ENCODE results near the gene MDK. TPM values are rescaled to one million over a fixed set of nuclear protein-coding genes. Genes with fewer than 3 reads are reported as not detected.
"Not testable (repeated sequence)": the region's sequence is repeated elsewhere in the genome, so short reads cannot be mapped to it uniquely, and the experiment has no call there.

The MDK gene
- total RNA-seq, 1 experiment from 2014 or later, result 699 TPM

DNA sequence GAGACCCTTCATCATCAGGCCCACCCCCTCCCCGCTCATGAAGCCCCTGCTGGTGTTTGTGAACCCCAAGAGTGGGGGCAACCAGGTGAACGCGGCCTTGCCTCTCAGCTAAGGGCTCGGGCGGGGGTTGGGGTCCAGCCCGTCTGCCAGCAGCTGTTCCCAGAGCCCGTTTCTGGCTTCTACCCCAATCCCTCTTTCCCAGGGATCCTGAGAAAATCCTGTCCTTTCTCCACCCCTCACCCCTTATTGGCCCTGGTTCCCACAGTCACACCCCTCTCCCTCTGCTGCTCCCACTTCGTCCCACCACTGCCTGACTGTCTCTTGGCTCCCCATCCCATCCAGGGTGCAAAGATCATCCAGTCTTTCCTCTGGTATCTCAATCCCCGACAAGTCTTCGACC lies 9.4 kb upstream of the MDK start:
- Mint-ChIP-seq H3K27ac (ENCODE audit: unreplicated experiment) (no peak overlapping the region), H3K27me3 (ENCODE audit: insufficient read depth, unreplicated experiment) (no peaks in the 10 kb centered on the region), H3K4me3 (ENCODE audit: unreplicated experiment) (no peak overlapping the region), H3K36me3 (ENCODE audit: insufficient read depth, unreplicated experiment) (peaks cover 50% of the 10 kb centered on the region), H3K9me3 (ENCODE audit: unreplicated experiment) (no peaks in the 10 kb centered on the region), H3K4me1 (ENCODE audit: low read depth, unreplicated experiment) (no peaks in the 10 kb centered on the region)
- H3K27me3 ChIP-seq (replicated peaks; ENCODE audit: control insufficient read depth, insufficient read depth, low read length), result no peaks in the 10 kb centered on the region
- intact Hi-C loops (cut with micrococcal nuclease; ENCODE audit: unreplicated experiment), result no loop called here
- no TSS peak for BruUV-seq (replicated peaks)
- H3K4me3 ChIP-seq (ENCODE audit: low read depth, low read length), result no peak overlapping the region
- peaks cover 6% of the 10 kb centered on the region; the same call in 1 of the 2 replicates for H3K4me1 ChIP-seq
- ChIA-PET POLR2A (interaction anchor here (0.6 kb wide), 1 partner anchor 128 kb away, joined by 3 read pairs; no protein-coding TSS in a partner anchor), CTCF (no interaction called here)
- H3K9me3 ChIP-seq, result no peaks in the 10 kb centered on the region
- DNase-seq, result no peak
- TF ChIP-seq, protein P1, sequence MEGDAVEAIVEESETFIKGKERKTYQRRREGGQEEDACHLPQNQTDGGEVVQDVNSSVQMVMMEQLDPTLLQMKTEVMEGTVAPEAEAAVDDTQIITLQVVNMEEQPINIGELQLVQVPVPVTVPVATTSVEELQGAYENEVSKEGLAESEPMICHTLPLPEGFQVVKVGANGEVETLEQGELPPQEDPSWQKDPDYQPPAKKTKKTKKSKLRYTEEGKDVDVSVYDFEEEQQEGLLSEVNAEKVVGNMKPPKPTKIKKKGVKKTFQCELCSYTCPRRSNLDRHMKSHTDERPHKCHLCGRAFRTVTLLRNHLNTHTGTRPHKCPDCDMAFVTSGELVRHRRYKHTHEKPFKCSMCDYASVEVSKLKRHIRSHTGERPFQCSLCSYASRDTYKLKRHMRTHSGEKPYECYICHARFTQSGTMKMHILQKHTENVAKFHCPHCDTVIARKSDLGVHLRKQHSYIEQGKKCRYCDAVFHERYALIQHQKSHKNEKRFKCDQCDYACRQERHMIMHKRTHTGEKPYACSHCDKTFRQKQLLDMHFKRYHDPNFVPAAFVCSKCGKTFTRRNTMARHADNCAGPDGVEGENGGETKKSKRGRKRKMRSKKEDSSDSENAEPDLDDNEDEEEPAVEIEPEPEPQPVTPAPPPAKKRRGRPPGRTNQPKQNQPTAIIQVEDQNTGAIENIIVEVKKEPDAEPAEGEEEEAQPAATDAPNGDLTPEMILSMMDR (IDR thresholded peaks at IDR 0.05; ENCODE audit: insufficient read depth in 1 of 2, low read depth in 1 of 2, low read length in 1 of 2, severe bottlenecking in 1 of 2, unreplicated experiment in 1 of 2), result no peak
- peaks cover 5% of the 10 kb centered on the region for H3K36me3 ChIP-seq (ENCODE audit: control insufficient read depth, insufficient read depth, low read length)

DNA sequence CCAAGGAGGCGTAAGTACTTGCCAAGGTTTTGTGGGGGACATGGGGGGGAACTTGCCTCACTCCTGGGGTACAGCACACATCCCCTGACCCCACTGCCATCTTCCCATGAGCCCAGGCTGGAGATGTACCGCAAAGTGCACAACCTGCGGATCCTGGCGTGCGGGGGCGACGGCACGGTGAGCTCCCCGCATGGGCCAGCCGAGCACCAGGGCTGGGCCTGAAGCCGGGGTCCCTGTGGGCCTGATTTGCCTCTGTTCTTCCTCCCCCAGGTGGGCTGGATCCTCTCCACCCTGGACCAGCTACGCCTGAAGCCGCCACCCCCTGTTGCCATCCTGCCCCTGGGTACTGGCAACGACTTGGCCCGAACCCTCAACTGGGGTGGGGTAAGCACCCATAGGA lies 9.0 kb upstream of the MDK start:
- H3K4me1 Mint-ChIP-seq (ENCODE audit: low read depth, unreplicated experiment); H3K27ac Mint-ChIP-seq (ENCODE audit: unreplicated experiment); H3K9me3 ChIP-seq; intact Hi-C loops (cut with micrococcal nuclease; ENCODE audit: unreplicated experiment); H3K4me1 ChIP-seq; CTCF ChIA-PET; H3K4me3 ChIP-seq (ENCODE audit: low read depth, low read length); DNase-seq; BruUV-seq (replicated peaks); H3K27me3 ChIP-seq (replicated peaks; ENCODE audit: control insufficient read depth, insufficient read depth, low read length); H3K27me3 Mint-ChIP-seq (ENCODE audit: insufficient read depth, unreplicated experiment); H3K9me3 Mint-ChIP-seq (ENCODE audit: unreplicated experiment); H3K4me3 Mint-ChIP-seq (ENCODE audit: unreplicated experiment); H3K36me3 ChIP-seq (ENCODE audit: control insufficient read depth, insufficient read depth, low read length): not testable (repeated sequence)
- POLR2A ChIA-PET, result interaction anchor here (0.6 kb wide), 1 partner anchor 128 kb away, joined by 3 read pairs; no protein-coding TSS in a partner anchor
- H3K36me3 Mint-ChIP-seq (ENCODE audit: insufficient read depth, unreplicated experiment), result peaks cover 52% of the 10 kb centered on the region

DNA sequence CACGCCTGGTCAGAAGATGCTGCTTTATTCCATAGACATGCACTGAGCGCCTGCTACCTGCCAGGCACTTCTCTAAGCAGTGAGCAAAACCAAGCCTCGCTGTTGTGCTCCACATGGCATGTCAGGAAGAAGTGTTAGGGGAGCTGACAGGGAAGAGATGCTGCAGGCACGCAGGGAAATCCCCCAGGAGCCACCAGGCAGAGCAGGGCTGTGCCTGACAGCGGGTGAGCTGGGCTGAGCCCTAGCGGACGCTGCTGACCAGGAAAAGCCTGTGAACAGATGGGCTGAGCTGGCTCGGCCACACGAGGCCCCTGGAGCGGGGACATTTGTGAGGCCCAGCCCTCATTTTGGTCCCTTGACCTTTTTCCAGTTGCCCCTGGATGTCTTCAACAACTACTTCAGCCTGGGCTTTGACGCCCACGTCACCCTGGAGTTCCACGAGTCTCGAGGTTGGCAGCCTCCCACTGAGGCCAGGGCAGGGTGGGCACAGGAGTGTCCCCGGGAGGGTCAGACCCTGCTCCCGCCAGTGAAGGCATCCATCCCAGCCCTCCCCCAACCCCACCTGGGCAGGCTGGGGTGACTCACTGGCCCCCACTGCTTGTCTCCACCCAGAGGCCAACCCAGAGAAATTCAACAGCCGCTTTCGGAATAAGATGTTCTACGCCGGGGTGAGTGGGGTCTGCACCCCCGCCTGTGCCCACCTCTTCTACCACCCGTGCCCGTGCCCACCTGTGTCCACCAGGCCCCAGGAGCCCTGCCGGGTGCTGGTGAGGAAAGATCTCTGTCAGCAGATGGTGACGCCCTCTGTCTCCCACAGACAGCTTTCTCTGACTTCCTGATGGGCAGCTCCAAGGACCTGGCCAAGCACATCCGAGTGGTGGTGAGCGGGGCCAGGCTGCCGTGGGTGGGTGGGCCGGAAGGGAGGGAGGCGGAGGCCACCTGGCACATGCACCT lies 7.4 kb upstream of the MDK start:
- no TSS peak for BruUV-seq (replicated peaks)
- TF ChIP-seq, protein P1 (IDR thresholded peaks at IDR 0.05; ENCODE audit: insufficient read depth in 1 of 2, low read depth in 1 of 2, low read length in 1 of 2, severe bottlenecking in 1 of 2, unreplicated experiment in 1 of 2), result no peak
- Mint-ChIP-seq H3K27ac (ENCODE audit: unreplicated experiment) (no peak overlapping the region), H3K4me3 (ENCODE audit: unreplicated experiment) (no peak overlapping the region), H3K4me1 (ENCODE audit: low read depth, unreplicated experiment) (no peaks in the 10 kb centered on the region), H3K9me3 (ENCODE audit: unreplicated experiment) (no peaks in the 10 kb centered on the region), H3K27me3 (ENCODE audit: insufficient read depth, unreplicated experiment) (no peaks in the 10 kb centered on the region), H3K36me3 (ENCODE audit: insufficient read depth, unreplicated experiment) (peaks cover 50% of the 10 kb centered on the region)
- no peaks in the 10 kb centered on the region for H3K9me3 ChIP-seq
- CTCF ChIA-PET, result no interaction called here
- no peaks in the 10 kb centered on the region for H3K27me3 ChIP-seq (replicated peaks; ENCODE audit: control insufficient read depth, insufficient read depth, low read length)
- H3K4me1 ChIP-seq, result peaks cover 6% of the 10 kb centered on the region
- intact Hi-C loops (cut with micrococcal nuclease; ENCODE audit: unreplicated experiment), result no loop called here
- H3K36me3 ChIP-seq (ENCODE audit: control insufficient read depth, insufficient read depth, low read length), result no peaks in the 10 kb centered on the region; the same call in 1 of the 2 replicates
- H3K4me3 ChIP-seq (ENCODE audit: low read depth, low read length), result no peak overlapping the region
- no peak for DNase-seq
- POLR2A ChIA-PET, result no interaction called here

All from Caco-2 (cell line).